GM12878 (cell line): ENCODE data around the gene XG. TPM values are rescaled to one million over a fixed set of nuclear protein-coding genes. Genes with fewer than 3 reads are reported as not detected.

Source experiments
- ATAC-seq: fragments of 200-7000 bp; cut with Tn5 transposase; 3 replicates; pipeline ENCODE4 v1.9.1; 2020; ENCODE audit warnings: mild to moderate bottlenecking, moderate library complexity
- BruUV-seq: library from RNA; stranded (reverse); fragments of 400-500 nt; replicated peaks from 2 replicates; lab custom pipeline; 2021; lab: Mats Ljungman, UMichigan
- CTCF ChIA-PET: fragments of 300-600 bp; sonication (Branson Sonifier 250); formaldehyde crosslinking; extraction: SDS; loops from one replicate; lab custom pipeline; 2021; ENCODE audit warnings: inconsistent platforms; lab: Yijun Ruan, JAX
- POLR2A ChIA-PET: fragments of 350-600 bp; formaldehyde crosslinking; extraction: SDS; loops from one replicate; lab custom pipeline; 2021; ENCODE audit warnings: inconsistent platforms; lab: Charles Lee
- RAD21 ChIA-PET: fragments of 300-600 bp; sonication (Branson Sonifier 250); formaldehyde crosslinking; loops from one replicate; lab custom pipeline; 2023; ENCODE audit warnings: antibody characterized with exemption; ENCODE audit not compliant: unreplicated experiment; lab: Charles Lee
- SMC1A ChIA-PET: fragments of 300-600 bp; sonication (Branson Sonifier 250); formaldehyde crosslinking; loops from one replicate; lab custom pipeline; 2023; ENCODE audit not compliant: unreplicated experiment, uncharacterized antibody; lab: Charles Lee
- DNase-seq: peaks from one replicate; pipeline ENCODE4 v3.0.0-alpha.2; 2011; ENCODE audit warnings: low read depth, low spot score
- FAIRE-seq: peaks from 3 replicates; lab custom pipeline; 2011; peaks lifted over from hg19 to GRCh38; lab: Jason Lieb, UNC
- H2AFZ ChIP-seq: 2 replicates; pipeline ENCODE4 v1.6.0; 2011; ENCODE audit warnings: low read depth, low read length, control low read depth; ENCODE audit not compliant: control insufficient read depth
- H3K27ac ChIP-seq: 2 replicates; pipeline ENCODE4 v1.5.1; 2011; ENCODE audit warnings: control low read depth; ENCODE audit not compliant: control insufficient read depth, insufficient read depth
- H3K27me3 ChIP-seq, 2 experiments: replicated peaks in 1 of 2; 2 replicates each; pipeline versions ENCODE4 v1.6.0 to v1.6.1; 2011; ENCODE audit warnings: low read length in 1 of 2; ENCODE audit not compliant: control insufficient read depth in 2 of 2, insufficient read depth in 2 of 2
- H3K36me3 ChIP-seq, 2 experiments: 2 replicates each; pipeline ENCODE4 v1.5.1; 2011; ENCODE audit warnings: low read length in 1 of 2; ENCODE audit not compliant: control insufficient read depth in 2 of 2, insufficient read depth in 2 of 2
- H3K4me1 ChIP-seq: 2 replicates; pipeline ENCODE4 v1.6.1; 2011; ENCODE audit warnings: mild to moderate bottlenecking, low read length, moderate library complexity, mixed read lengths; ENCODE audit not compliant: control insufficient read depth, insufficient read depth
- H3K4me2 ChIP-seq: 2 replicates; pipeline ENCODE4 v1.6.0; 2011; ENCODE audit warnings: control low read depth; ENCODE audit not compliant: control insufficient read depth, insufficient read depth
- H3K4me3 ChIP-seq: fragments of 200-600 bp; sonication (generic); 2 replicates; pipeline ENCODE4 v1.5.1; 2016
- H3K79me2 ChIP-seq: 2 replicates; pipeline ENCODE4 v1.6.0; 2011; ENCODE audit warnings: low read length; ENCODE audit not compliant: control insufficient read depth, insufficient read depth
- H3K9ac ChIP-seq: 2 replicates; pipeline ENCODE4 v1.8.0; 2011; ENCODE audit warnings: low read length, control low read depth, mixed read lengths; ENCODE audit not compliant: control insufficient read depth, insufficient read depth
- H3K9me3 ChIP-seq: replicated peaks from 3 replicates; pipeline ENCODE4 v1.5.1; 2011; ENCODE audit warnings: mild to moderate bottlenecking, low read length; ENCODE audit not compliant: control insufficient read depth, insufficient read depth
- H4K20me1 ChIP-seq: 2 replicates; pipeline ENCODE4 v1.6.0; 2011; ENCODE audit not compliant: control insufficient read depth, insufficient read depth
- ATF7 ChIP-seq: fragments of 450-650 bp; IDR thresholded peaks from 2 replicates; pipeline ENCODE4 v1.6.1; 2016; ENCODE audit warnings: low read depth, mild to moderate bottlenecking
- CBX3 ChIP-seq: fragments of 200-600 bp; sonication (generic); IDR thresholded peaks from 2 replicates; pipeline ENCODE4 v1.6.1; 2016; ENCODE audit warnings: low read depth, borderline replicate concordance
- CBX5 ChIP-seq: sonication (generic); IDR thresholded peaks from 2 replicates; pipeline ENCODE4 v1.6.1; 2016; ENCODE audit warnings: low read depth, moderate library complexity, mild to moderate bottlenecking, inconsistent platforms
- CUX1 ChIP-seq: IDR thresholded peaks from 2 replicates; pipeline ENCODE4 v1.6.1; 2012; ENCODE audit warnings: improper control_type of control experiment, low read depth, low read length; ENCODE audit not compliant: insufficient replicate concordance
- E2F4 ChIP-seq: IDR thresholded peaks from 2 replicates; pipeline ENCODE4 v1.6.1; 2012; ENCODE audit warnings: low read depth, low read length, improper control_type of control experiment
- JUND ChIP-seq: IDR thresholded peaks from 2 replicates; pipeline ENCODE4 v1.6.1; 2012; ENCODE audit warnings: low read depth, mild to moderate bottlenecking, low read length, improper control_type of control experiment, moderate library complexity
- MTA2 ChIP-seq: fragments of 450-650 bp; IDR thresholded peaks from 2 replicates; pipeline ENCODE4 v1.6.1; 2016; ENCODE audit warnings: low read depth, mild to moderate bottlenecking, moderate library complexity
- SUPT20H ChIP-seq: IDR thresholded peaks from 2 replicates; pipeline ENCODE4 v1.6.1; 2011; ENCODE audit warnings: low read depth, mild to moderate bottlenecking, low read length, moderate library complexity, borderline replicate concordance; ENCODE audit not compliant: control insufficient read depth
- WRNIP1 ChIP-seq: IDR thresholded peaks from 2 replicates; pipeline ENCODE4 v1.6.1; 2011; ENCODE audit warnings: low read depth, low read length, improper control_type of control experiment, borderline replicate concordance
- ZNF24 ChIP-seq: fragments of 450-650 bp; IDR thresholded peaks from 2 replicates; pipeline ENCODE4 v1.6.1; 2017; ENCODE audit warnings: antibody characterized with exemption, mild to moderate bottlenecking
- ZNF384 ChIP-seq: IDR thresholded peaks from 2 replicates; pipeline ENCODE4 v1.6.1; 2012; ENCODE audit warnings: low read depth, mild to moderate bottlenecking, low read length, improper control_type of control experiment, borderline replicate concordance
- WGBS: methylation state at CpG from one replicate; pipeline ENCODE4 v1.1.6; 2016; ENCODE audit warnings: low lambda C conversion rate; ENCODE audit not compliant: insufficient replicate concordance, insufficient coverage; ENCODE audit errors: missing lambda C conversion rate; 5-methylcytosine and 5-hydroxymethylcytosine counted together
- in situ Hi-C: fragments of 300-500 bp; cut with MboI; formaldehyde crosslinking; loops from 9 replicates; pipeline ENCODE4 v1.14.3; 2018; ENCODE audit warnings: mixed read lengths
- intact Hi-C: fragments of 100-400 bp; cut with micrococcal nuclease; formaldehyde crosslinking; loops from one replicate; pipeline ENCODE4 v1.14.2; 2022; ENCODE audit not compliant: unreplicated experiment
- polyA plus RNA-seq, 11 experiments: library from polyadenylated mRNA; depleted of rRNA in 4 of 11; unstranded in 6 of 11; stranded (reverse) in 5 of 11; fragments of >200 nt; fragmentation: Nextera tagmentation in 4 of 11; fragmentation: Illumina TruSeq in 1 of 11; extraction: Ambion mirVana in 4 of 11; extraction: Trizol in 1 of 11; gene quantifications; 1 replicate in 1 of 11; 2 replicates in 10 of 11; pipeline versions ENCODE4 v1.2.1 to v1.2.3, GENCODE V29; 2011 to 2016; ENCODE audit warnings: inconsistent platforms in 2 of 11, missing spikeins in 2 of 11, low read depth in 1 of 11
- total RNA-seq, 4 experiments: library from RNA; depleted of rRNA in 3 of 4; stranded (reverse); fragments of >200 nt in 3 of 4; fragmentation: Illumina TruSeq in 1 of 4; extraction: Trizol in 1 of 4; gene quantifications; 2 replicates each; pipeline versions ENCODE4 v1.2.1 to v1.2.3, GENCODE V29; 2013 to 2021

The XG gene
- total and polyA plus RNA-seq, 10 of the 15 experiments (the other 5 are each of a cell fraction or from before 2014, with no cell fraction given), result not detected

GRCh38 chrX:2717312-2717711, 34.5 kb upstream of the XG start:
- BruUV-seq, result no TSS peak
- Histone ChIP-seq H3K4me2 (no peak overlapping the region), H3K27ac (no peak overlapping the region), H3K9ac (no peak overlapping the region), H3K79me2 (no peaks in the 10 kb centered on the region), H3K4me1 (no peaks in the 10 kb centered on the region), H3K9me3 (no peaks in the 10 kb centered on the region), H3K4me3 (no peak overlapping the region), H3K36me3 (peaks cover 3 to 12% of the 10 kb centered on the region in 2 experiments; a peak in 3 of 4 replicates), H4K20me1 (no peaks in the 10 kb centered on the region), H3K27me3 (no peaks in the 10 kb centered on the region), H2AFZ (no peak overlapping the region)
- TF ChIP-seq MTA2 (no peak), CBX3 (no peak)
- CTCF ChIA-PET, result no interaction called here
- WGBS, result 87% methylated on average over 5 of the region's 5 CpGs
- no peak for FAIRE-seq
- intact Hi-C loops, result no loop called here
- RAD21 ChIA-PET, result no interaction called here
- no peak for DNase-seq
- in situ Hi-C loops, result no loop called here
- no peak for ATAC-seq
- POLR2A ChIA-PET, result no interaction called here
- SMC1A ChIA-PET, result no interaction called here

- Histone ChIP-seq H3K4me3 (no peak overlapping the region), H4K20me1 (no peaks in the 10 kb centered on the region), H3K9me3 (no peaks in the 10 kb centered on the region), H3K9ac (no peak overlapping the region), H3K4me1 (no peaks in the 10 kb centered on the region), H3K4me2 (no peak overlapping the region), H3K79me2 (no peaks in the 10 kb centered on the region), H3K27me3 (no peaks in the 10 kb centered on the region), H3K27ac (no peak overlapping the region), H3K36me3 (peaks cover 8 to 10% of the 10 kb centered on the region in 2 experiments; a peak in 3 of 4 replicates), H2AFZ (no peak overlapping the region)
- ATAC-seq, result no peak
- in situ Hi-C loops (no loop called here), intact Hi-C loops (no loop called here)
- ChIA-PET SMC1A (no interaction called here), CTCF (no interaction called here), RAD21 (no interaction called here), POLR2A (no interaction called here)
- no peak for DNase-seq
- no peak for FAIRE-seq
- WGBS, result 100% methylated on average over 2 of the region's 2 CpGs
- no TSS peak for BruUV-seq
- no peak for TF ChIP-seq ZNF384
- no peak for TF ChIP-seq CBX5
- no peak for TF ChIP-seq E2F4
- TF ChIP-seq CUX1, result no peak
- no peak for TF ChIP-seq WRNIP1
- no peak for TF ChIP-seq ATF7
- no peak for TF ChIP-seq ZNF24
- TF ChIP-seq SUPT20H, result no peak
- no peak for TF ChIP-seq JUND
These were observed 33.0 kb upstream of the XG start for GRCh38 chrX:2718821-2719220.
